Measurements from ENCODE around the gene ZNF385B.

- TF ChIP-seq CTCF (IDR thresholded peaks at IDR 0.05; ENCODE audit: low read length) (no peak), EZH2 (optimal IDR thresholded peaks at IDR 0.05; ENCODE audit: low read depth, low read length) (no peak)
Observed at GRCh38 chr2:179569831-179570233, 291.6 kb downstream of the ZNF385B start.

Data from MM.1S (cell line).